ENCODE measurements around the gene SUPT4H1. TPM values are rescaled to one million over a fixed set of nuclear protein-coding genes. Genes with fewer than 3 reads are reported as not detected.
A peak's percentile ranks its signal among the peaks of the same experiment; 100 is the strongest.

The SUPT4H1 gene
- total RNA-seq, 2 experiments from 2014 or later = 136 to 139 TPM

- Mint-ChIP-seq H3K36me3 (peaks cover 4% of the 10 kb centered on the region), H3K27ac (no peak overlapping the region), H3K4me1 (peaks cover 18% of the 10 kb centered on the region), H3K27me3 (no peaks in the 10 kb centered on the region), H3K9me3 (no peaks in the 10 kb centered on the region), H3K4me3 (no peak overlapping the region)
- DNase-seq = no peak
Measured at GRCh38 chr17:58384897-58385296, 32.9 kb upstream of the SUPT4H1 start.

- DNase-seq = no peak
- H3K27me3 Mint-ChIP-seq = no peaks in the 10 kb centered on the region
- peaks cover 4% of the 10 kb centered on the region for H3K36me3 Mint-ChIP-seq
- H3K9me3 Mint-ChIP-seq = no peaks in the 10 kb centered on the region
- H3K27ac Mint-ChIP-seq = no peak overlapping the region
- H3K4me1 Mint-ChIP-seq = peaks cover 27% of the 10 kb centered on the region
- no peak overlapping the region for H3K4me3 Mint-ChIP-seq
Measured at GRCh38 chr17:58383892-58384462, 32.0 kb upstream of the SUPT4H1 start.

DNA sequence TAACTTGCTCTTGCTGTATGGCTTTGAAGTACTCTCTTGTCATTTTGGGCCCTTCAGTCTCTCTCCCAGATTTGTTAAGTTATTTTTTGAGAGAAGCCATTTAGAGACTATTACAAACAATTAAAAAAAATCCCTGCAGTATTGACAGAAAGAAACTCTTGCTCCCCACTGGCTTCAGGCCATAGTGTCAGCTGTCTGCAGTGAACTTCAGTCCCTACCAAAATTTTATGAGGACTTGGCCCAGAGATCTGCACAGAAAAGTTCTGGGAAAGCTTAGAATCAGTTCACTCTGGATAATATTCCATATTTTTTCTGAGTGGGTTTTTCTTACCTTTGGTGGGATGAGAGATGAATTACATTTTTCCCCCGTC lies 30.9 kb upstream of the SUPT4H1 start:
- no peaks in the 10 kb centered on the region for H3K9me3 Mint-ChIP-seq
- peaks cover 4% of the 10 kb centered on the region for H3K36me3 Mint-ChIP-seq
- peak overlapping the region; percentile 73 for H3K27ac Mint-ChIP-seq
- DNase-seq = no peak
- H3K4me1 Mint-ChIP-seq = peaks cover 32% of the 10 kb centered on the region
- no peaks in the 10 kb centered on the region for H3K27me3 Mint-ChIP-seq
- no peak overlapping the region for H3K4me3 Mint-ChIP-seq

DNA sequence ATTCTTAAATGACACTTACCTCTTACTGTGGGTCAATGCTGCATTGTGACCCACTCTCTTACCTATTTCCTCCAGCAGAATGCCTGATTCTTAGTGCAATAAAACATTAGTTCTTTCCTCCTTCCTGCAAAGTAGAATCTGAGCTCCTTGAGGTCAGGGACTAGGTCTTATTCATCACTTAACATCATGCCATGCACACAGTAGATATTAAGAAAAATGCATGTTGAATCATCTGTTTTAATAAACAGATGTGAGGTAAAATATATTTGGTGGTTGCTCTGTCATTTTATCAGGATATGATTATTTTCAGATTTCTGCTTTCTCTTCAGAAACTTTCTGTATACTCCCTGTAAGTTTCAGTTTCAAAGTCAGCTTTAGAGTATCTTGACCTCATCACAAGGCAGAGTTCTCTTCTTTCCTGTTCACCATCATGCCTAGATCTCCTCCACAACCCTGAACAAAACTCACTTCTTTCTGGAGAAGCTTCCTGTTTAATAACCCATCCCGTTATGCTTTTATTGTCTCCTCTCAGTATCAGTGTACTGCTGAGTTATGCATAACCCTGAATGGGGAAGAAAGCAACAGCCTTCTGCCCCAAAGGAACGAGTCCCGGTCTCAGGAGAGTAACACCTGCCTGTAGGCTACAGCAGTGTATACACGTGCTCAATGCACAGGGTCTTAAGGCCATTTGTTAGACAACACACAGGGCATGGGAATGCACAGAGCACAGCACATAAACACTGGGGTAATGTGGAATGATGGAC lies 30.3 kb upstream of the SUPT4H1 start:
- peaks cover 30% of the 10 kb centered on the region for H3K4me1 Mint-ChIP-seq
- H3K27me3 Mint-ChIP-seq = no peaks in the 10 kb centered on the region
- H3K36me3 Mint-ChIP-seq = peaks cover 4% of the 10 kb centered on the region
- peak overlapping the region; percentile 2 for H3K4me3 Mint-ChIP-seq
- DNase-seq = no peak
- no peaks in the 10 kb centered on the region for H3K9me3 Mint-ChIP-seq
- H3K27ac Mint-ChIP-seq = peak overlapping the region; percentile 73

- Mint-ChIP-seq H3K4me3 (peak overlapping the region; percentile 2), H3K27me3 (no peaks in the 10 kb centered on the region), H3K27ac (peak overlapping the region; percentile 73), H3K9me3 (no peaks in the 10 kb centered on the region), H3K36me3 (peaks cover 4% of the 10 kb centered on the region), H3K4me1 (peaks cover 30% of the 10 kb centered on the region)
- no peak for DNase-seq
Measured at GRCh38 chr17:58381124-58382035, 29.4 kb upstream of the SUPT4H1 start.

DNA sequence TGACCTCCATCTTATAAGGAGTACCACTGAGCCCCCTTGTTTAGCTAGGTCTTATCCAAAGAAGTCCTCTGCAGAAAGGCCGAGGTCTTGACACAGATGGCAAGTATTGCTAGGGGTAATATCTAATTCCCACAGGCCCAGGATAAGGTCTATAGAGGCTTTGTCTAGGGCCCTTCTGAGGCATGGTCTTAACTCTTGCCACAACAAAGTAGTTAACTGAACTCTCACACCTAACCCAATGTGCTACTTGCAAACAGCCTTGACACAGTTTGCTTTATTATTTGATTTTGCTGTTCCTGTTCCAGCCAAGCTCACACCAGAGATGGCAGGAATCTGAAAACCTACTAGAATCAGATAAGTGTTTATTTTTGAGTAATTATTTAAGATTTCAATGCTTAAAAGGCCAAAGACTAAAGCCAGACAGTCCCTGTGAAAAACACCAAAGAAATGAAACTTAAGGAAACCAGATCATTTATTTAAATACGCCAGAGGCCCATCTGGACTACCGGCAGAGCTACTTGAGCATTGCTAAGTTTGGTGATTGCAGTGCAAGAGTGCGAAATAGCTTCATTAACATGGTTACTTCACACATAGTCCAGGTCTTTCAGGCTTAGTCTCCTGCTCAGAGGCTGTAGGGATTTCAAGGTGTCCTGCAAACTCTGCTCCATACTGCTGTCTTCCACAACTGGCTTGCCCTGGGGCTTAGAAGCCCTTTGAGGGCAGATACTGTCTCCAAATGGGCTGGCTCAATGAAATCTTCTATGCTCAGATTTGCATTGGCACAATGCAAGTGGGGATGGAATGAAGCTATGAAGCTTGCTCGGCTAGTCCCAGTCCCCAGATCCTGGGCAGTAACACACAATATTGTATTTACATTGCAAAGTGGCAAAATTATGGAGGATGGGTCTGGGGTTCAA lies 28.5 kb upstream of the SUPT4H1 start:
- peaks cover 30% of the 10 kb centered on the region for H3K4me1 Mint-ChIP-seq
- no peak for DNase-seq
- H3K27ac Mint-ChIP-seq = no peak overlapping the region
- no peaks in the 10 kb centered on the region for H3K27me3 Mint-ChIP-seq
- no peaks in the 10 kb centered on the region for H3K9me3 Mint-ChIP-seq
- H3K4me3 Mint-ChIP-seq = no peak overlapping the region
- peaks cover 4% of the 10 kb centered on the region for H3K36me3 Mint-ChIP-seq

- peaks cover 4% of the 10 kb centered on the region for H3K36me3 Mint-ChIP-seq
- no peaks in the 10 kb centered on the region for H3K27me3 Mint-ChIP-seq
- no peak overlapping the region for H3K27ac Mint-ChIP-seq
- H3K9me3 Mint-ChIP-seq = no peaks in the 10 kb centered on the region
- no peak overlapping the region for H3K4me3 Mint-ChIP-seq
- H3K4me1 Mint-ChIP-seq = peaks cover 30% of the 10 kb centered on the region
- no peak for DNase-seq
Measured at GRCh38 chr17:58379511-58379824, 27.5 kb upstream of the SUPT4H1 start.

DNA sequence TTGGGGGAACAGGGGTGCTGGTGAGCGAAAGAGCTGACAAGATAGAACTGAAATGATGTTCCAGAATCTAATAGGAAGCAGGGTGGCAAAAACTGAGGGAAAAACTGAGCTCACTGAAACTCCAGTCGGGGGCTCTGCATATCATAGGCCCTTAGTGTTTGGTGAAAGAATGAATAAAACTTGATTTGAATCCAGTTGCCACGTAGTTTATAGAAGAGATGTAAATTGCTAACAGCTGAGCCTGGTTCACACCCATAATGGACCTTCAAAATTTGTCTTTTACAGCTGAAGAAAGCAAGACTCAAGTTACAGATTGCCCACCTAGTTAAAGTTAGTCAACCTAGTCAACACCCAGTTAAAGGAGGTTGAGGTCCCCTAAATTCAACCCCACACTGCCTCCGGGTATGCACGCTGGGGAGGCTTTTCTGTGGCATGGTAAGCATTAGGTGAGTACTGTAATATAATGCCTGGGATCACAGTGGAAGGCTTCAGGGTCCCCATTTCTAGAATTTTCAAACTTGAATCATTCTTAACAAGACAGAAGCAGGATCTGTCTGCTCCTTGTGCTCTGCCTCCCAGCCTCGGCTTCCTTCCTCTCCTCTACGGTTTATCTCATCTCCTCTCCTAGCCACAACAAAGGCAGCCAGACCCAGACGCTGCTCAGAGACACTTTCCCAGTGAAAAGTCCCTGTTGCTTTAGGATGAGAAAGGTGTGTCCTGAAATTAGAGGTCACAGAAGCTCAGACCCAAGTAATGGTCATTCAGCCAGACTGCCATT lies 26.9 kb upstream of the SUPT4H1 start:
- H3K4me1 Mint-ChIP-seq = peaks cover 30% of the 10 kb centered on the region
- no peak overlapping the region for H3K27ac Mint-ChIP-seq
- H3K4me3 Mint-ChIP-seq = no peak overlapping the region
- peaks cover 4% of the 10 kb centered on the region for H3K36me3 Mint-ChIP-seq
- no peaks in the 10 kb centered on the region for H3K27me3 Mint-ChIP-seq
- DNase-seq = no peak
- H3K9me3 Mint-ChIP-seq = no peaks in the 10 kb centered on the region

DNA sequence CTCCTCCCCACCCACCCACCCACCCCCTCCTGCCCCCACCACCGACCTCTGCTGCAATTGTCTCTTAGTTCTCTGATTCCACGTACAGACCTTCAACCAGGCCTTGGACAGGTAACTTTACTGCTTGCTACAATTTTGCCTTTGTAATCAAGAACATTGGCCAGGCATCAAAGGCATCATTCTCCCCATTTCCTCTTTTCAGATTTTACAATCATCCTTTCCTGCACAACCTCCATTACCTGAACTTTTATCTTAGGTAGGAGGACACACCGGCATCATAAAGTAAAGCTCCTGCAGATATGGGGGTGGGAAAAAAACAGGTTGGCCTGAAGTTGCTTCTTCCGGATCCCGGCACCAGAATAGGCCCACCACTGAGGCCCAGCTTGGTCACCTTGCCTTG lies 25.7 kb upstream of the SUPT4H1 start:
- no peaks in the 10 kb centered on the region for H3K27me3 Mint-ChIP-seq
- H3K9me3 Mint-ChIP-seq = no peaks in the 10 kb centered on the region
- H3K36me3 Mint-ChIP-seq = peaks cover 4% of the 10 kb centered on the region
- peaks cover 24% of the 10 kb centered on the region for H3K4me1 Mint-ChIP-seq
- no peak overlapping the region for H3K27ac Mint-ChIP-seq
- DNase-seq = no peak
- no peak overlapping the region for H3K4me3 Mint-ChIP-seq

DNA sequence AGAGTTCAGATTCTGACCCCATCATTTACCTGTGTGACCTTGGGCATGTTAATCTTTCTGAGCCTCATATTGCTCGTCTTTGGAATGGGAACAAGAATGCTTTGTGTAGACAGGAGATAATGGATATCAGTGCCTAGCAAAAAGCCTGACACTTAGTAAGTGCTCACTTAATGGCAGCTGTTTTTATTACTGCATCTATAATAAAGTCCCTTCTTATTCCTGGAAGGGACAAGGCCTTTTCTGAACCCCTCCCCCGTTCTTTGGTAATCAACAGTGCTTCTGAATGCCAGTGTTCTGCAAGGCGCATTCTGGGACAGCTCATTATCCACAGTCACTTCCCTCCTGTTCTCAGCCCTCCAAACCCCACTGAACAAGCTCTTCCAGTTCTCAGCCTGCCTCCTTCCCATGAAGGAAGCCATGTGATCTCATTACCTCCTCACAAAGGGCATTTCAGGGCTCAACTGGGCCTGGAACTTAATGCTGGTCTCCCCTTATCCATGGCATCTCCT lies 25.1 kb upstream of the SUPT4H1 start:
- Mint-ChIP-seq H3K4me3 (no peak overlapping the region), H3K36me3 (peaks cover 4% of the 10 kb centered on the region), H3K27ac (no peak overlapping the region), H3K4me1 (peaks cover 19% of the 10 kb centered on the region), H3K27me3 (no peaks in the 10 kb centered on the region), H3K9me3 (no peaks in the 10 kb centered on the region)
- no peak for DNase-seq

GRCh38 chr17:58376472-58377000 lies 24.5 kb upstream of the SUPT4H1 start:
- Mint-ChIP-seq H3K4me3 (no peak overlapping the region), H3K9me3 (no peaks in the 10 kb centered on the region), H3K36me3 (no peaks in the 10 kb centered on the region), H3K4me1 (peaks cover 15% of the 10 kb centered on the region), H3K27ac (no peak overlapping the region), H3K27me3 (no peaks in the 10 kb centered on the region)
- DNase-seq = no peak

DNA sequence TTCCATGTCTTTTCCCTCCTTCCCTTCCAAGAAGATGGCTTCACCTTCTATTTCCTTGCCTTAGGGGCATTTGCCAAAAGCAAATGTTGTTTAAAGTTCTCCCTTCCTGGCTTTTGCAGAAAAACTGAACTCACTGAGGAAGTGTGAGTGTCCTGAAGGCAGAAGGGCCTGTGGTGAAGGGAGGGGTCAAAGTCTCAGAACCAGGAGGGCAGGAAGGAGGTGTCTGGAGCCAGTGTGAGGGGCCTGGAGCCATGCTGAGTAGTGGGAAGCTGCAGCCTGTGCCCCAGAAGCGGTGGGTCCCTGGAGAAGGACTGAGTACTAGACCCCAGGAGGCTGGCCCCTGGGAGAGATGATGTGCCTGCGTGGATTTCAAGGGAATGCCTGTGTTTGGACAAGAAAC lies 23.8 kb upstream of the SUPT4H1 start:
- H3K4me1 Mint-ChIP-seq = peaks cover 15% of the 10 kb centered on the region
- no peaks in the 10 kb centered on the region for H3K27me3 Mint-ChIP-seq

DNA sequence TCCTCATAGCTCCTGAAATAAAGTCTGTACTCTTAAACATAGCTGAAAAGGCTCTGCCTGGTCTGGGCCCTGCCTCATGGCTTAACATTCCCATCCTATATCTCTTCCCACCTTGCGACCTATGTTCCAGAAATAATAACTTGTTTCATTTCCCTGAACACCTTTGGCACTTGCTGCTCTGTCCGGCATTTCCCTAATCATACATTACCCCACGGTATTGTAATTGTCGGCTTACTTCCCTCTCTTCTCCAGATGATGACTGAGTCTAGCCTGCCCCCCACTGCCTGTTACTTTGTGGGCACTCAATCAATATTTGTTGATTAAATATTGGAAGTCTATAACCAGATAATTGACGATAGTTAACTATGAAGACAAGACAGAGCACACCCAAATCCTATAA lies 23.3 kb upstream of the SUPT4H1 start:
- no peaks in the 10 kb centered on the region for H3K27me3 Mint-ChIP-seq
- H3K36me3 Mint-ChIP-seq = no peaks in the 10 kb centered on the region
- H3K27ac Mint-ChIP-seq = no peak overlapping the region
- H3K4me1 Mint-ChIP-seq = peaks cover 17% of the 10 kb centered on the region
- no peak overlapping the region for H3K4me3 Mint-ChIP-seq
- DNase-seq = no peak
- H3K9me3 Mint-ChIP-seq = no peaks in the 10 kb centered on the region

More for the DNA sequence above, 23.8 kb upstream of the SUPT4H1 start:
- DNase-seq = no peak
- Mint-ChIP-seq H3K27ac (no peak overlapping the region), H3K36me3 (no peaks in the 10 kb centered on the region), H3K9me3 (no peaks in the 10 kb centered on the region), H3K4me3 (no peak overlapping the region)

DNA sequence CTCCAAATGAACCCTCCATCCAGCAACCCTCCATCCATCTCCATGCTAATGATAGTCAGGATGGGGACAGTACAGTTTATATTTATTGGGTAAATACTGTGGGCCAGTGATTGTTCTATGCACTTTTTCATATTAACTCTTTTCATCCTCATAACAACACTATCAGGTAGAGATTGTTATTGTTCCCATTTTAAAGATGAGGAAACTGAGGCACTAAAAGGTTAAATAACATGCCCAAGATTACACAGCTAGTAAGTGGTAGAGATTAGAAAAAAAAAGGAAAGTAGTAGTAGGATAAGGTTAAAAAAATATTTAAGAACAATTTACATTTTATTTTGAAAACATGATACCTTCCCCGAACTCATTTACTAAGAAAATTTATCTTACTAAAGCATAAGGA lies 21.9 kb upstream of the SUPT4H1 start:
- no peak overlapping the region for H3K27ac Mint-ChIP-seq
- H3K9me3 Mint-ChIP-seq = no peaks in the 10 kb centered on the region
- no peak for DNase-seq
- H3K27me3 Mint-ChIP-seq = no peaks in the 10 kb centered on the region
- H3K4me1 Mint-ChIP-seq = peaks cover 12% of the 10 kb centered on the region
- no peak overlapping the region for H3K4me3 Mint-ChIP-seq
- no peaks in the 10 kb centered on the region for H3K36me3 Mint-ChIP-seq

Measured in activated naive CD8-positive, alpha-beta T cell treated with anti-CD3 and anti-CD28 coated beads for 36 hours (primary cell).